HG03103 (cell line): ENCODE measurements around the gene MRPL33.

Experiments
- ATAC-seq: cut with Tn5 transposase; IDR thresholded peaks from one replicate; pipeline ENCODE4 v1.9.1; 2021; ENCODE audit warnings: low read depth; ENCODE audit not compliant: unreplicated experiment

The MRPL33 gene

DNA sequence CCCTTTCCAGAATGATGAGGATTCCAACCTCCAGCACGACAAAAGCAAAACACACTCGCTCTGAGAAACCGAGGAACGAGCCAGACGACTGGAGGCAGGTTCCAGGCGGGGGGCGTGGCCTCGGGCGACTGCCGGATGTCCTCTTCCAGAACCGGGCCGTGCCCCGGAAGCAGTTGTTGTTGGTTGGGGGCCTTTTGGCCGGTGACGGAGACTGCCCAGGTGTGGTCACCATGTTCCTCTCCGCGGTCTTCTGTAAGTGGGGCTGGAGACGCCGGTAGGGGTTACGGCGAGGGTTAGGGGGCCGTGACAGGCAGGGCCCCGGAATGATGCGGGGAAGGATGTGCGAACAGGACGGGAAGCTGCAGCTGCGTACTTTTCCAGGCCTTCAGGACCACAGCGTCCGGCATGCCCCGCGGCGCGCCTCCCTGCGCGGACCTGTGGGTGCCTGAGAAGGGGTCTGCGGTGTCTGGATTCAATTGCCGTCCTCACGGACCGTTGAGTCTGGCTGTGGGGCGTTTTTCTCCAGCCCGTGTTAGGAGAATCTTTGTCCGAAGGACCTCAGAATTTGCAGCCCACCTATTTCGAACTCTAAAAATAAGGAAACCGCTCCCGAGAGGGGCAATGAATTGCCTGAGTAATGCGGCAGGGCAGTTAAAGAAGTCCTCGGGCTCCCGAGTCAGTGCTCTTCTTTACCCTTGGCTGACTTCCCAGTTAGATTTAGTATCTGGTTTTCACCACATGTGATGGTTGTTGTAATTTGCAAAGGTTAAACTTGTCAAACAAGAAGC, at the start of gene MRPL33:
TSS of gene MRPL33 (plus strand) at position 172 of the 788 bp plus-strand sequence. CDS start at position 231, 59 bp downstream.
- peak; percentile 89 for ATAC-seq

DNA sequence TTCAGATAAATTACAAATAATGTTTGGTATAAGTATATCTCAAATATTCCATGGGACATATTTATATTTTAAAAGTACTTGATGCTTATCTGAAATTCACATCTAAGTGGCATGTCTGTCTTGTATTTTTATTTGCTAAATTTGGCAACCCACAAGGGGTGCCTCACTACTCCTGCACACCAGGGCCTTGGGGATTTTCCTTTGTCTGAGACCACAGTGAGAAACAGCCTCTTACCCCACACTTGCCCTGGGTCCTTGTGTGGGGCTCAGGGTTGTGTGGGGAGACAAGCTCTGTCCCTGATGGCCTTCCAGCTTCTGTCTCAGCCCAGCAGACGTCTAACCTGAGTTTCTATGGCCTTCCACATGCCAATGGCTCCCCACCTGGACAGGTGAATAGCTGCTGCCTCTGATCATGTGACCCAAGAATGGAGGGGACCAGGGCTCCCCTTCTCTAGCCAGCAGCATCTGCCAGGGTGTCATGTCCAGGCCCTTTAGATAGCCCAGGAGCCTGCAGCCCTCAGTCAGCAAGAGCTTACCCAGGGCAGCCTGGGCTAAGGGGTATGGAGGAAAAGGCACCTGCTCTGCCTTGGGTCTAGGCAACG, 49.5 kb upstream of the MRPL33 start:
- no peak for ATAC-seq

DNA sequence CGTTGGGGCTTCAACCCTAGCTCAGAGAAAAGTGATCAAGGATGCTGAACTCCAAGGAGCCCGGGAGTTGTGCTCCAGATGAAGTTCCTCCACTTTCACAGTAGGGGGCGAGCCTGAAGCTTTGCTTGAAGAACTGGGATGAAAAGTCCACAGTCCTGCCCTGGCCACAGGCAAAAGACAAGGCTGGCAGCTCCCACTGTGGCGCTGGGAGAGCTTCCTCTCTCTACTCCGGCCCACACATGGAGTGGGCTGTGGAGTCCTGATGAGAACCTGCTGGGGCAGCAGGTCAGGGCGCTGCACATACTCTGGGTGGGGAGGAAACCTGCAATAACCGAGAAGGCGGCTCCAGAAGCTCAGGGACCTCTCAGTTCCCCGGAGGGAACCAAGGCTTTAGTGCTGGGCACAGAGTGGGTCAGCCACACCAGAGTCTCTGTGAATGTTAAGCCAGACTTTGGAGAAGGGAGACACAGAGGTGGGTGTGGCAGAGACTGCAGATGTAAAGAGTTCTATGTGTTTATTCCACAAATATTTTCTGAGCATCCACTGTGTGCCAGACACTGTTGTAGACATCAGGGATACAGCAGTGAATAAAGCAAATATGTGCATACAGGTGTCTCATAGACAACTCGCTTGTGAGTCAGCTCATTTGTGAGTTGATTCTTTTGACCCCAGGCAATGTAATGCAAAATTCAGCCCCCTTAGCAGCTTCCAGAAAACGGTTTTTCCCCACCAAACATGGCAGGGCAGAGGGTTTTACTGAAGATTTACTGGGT, 48.0 kb upstream of the MRPL33 start:
- no peak for ATAC-seq

DNA sequence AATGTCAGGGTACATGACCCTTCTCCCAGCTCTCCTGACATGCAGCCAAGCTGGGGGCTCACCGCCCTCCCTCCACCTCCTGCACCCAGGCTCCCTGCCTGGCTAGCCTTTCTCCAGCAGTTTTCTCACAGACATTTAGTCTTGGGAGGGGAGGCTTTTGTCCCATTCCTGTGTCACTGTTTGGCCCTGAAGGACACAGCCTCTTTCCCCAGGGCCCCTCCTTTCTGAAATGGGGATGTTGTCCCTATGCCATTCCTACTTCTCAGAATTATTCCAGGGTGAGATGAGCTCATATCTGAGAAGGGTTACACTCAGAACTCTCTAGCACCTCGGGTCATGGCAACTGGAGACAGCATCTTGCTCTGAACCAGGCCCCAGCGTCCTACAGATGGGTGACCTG, 47.3 kb upstream of the MRPL33 start:
- ATAC-seq, result no peak

DNA sequence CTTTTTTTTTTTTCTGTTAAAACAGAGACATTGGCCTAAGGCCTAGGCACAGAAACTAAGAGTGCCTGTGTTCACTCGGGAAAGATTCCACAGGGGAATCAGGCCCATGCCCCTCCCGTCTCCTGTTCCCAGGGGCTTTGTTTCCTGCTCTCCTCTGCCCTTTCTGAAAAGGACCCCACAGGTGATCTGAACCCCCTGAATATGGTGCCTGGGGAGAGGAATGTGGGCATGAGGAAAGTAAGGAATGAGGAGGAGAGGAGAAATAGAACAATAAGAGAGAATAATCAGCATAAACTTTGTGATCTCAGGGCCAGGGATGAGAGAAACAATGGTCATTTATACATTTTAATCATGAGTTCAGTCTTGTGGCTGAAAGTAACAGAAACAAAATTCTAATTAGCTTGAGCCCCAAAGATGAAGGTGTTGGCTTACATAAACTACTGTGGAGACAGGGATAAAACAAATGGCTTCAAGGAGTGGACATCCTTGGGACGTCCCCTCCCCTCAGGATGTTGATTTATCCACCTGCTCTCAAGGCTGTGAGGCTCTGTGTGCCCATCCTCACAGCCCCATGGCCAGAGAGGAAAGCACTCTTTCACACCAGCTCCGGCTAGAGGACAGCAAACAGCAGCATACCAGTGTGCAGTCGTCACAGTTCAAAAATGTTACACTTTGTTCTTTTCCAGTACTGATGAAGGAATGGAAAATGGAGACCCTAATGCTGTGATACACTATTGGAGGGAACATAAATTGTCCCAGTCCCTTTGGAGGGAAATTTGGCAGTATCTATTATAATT, 46.4 kb upstream of the MRPL33 start:
- no peak for ATAC-seq

DNA sequence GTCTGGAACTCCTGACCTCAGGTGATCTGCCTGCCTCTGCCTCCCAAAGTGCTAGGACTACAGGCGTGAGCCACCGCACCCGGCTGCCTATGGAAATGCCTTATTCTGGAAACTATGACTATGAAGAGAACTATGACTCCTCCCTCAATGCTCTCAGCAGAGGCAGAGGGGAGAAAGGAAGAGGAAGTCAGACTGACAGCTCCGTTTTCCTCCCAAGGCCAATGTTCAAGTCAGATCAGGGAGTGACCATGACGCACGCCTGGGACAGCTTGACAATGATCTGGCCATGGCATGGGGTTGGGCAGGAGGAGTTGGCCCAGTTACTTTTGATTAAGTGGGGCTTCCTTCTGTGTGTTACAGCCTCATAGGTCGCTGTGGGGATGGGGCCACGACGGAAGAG, 44.3 kb upstream of the MRPL33 start:
- ATAC-seq, result no peak

DNA sequence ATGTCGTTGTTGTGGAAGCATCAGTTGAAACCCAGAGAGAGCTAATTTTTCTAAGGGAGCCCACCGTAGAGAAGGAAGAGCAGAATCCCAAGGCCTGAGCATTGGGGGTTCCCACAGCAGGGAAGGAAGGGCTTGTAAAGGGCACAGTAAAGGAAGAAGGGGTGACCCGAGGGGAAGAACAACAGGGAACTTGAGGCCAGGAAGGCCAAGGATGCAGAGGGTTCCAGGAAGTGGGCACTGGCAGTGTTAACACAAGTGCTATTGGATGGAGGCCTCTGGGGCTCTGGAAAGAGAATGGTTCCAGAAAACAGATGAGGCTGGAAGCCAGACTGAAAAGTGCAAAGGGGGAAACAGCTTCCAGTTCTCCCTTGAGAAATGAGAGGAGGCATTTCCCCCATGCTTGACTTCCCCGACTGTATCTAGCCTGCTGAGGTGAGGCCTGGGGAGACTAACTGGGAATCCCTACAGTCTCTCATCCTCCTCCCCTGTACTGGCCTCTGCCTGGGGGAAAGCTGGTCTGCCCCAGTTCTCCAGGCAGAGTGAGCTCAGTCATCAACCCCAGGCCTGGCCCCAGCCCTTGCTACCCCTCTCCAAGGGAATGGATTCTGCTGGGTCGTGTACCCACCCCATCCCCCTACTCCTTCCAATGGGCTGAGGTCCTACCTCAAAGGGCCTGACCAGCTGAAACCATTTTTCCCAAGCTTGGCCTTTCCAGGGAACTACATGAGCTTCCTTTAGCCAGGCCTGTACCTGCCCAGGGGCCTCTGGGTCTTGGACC, 43.2 kb upstream of the MRPL33 start:
- ATAC-seq, result no peak

DNA sequence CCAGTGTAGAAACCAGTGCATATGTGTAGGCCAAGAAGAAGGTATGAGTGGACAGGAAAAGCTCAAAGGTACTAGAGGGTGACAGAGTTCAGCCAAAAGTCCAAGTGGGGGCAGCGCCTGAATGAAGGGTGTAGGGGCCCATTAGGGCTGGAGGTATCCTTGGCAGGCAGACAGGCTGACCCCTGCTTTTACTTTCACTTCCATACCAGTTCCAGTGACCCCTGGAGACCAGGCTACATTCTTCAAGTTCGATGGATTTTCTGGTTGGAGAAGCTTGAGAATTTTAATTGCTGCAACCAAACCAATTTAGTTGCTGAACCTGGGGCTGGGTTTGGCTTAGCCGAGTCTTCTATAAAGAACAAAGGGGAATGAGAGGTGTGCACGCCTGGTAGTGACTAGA, 42.3 kb upstream of the MRPL33 start:
- no peak for ATAC-seq

DNA sequence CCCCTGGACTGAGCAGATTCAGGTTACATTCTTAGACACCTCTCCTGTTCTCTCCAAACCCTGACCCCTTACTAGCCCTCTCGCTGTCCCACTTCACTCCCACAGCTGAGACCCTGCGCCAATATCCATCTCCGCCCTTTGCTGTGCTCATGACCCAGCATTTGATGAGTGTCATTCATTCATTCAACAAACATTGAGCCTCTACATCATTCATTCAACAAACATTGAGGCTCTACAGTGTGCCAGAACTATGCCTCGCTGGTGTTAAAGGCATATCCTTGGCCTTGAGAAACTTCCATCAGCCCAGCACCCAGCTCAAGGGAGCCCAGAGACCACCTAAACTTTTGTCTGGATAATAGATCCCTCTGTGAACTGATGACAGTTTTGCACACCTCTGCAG, 41.9 kb upstream of the MRPL33 start:
- ATAC-seq, result no peak

DNA sequence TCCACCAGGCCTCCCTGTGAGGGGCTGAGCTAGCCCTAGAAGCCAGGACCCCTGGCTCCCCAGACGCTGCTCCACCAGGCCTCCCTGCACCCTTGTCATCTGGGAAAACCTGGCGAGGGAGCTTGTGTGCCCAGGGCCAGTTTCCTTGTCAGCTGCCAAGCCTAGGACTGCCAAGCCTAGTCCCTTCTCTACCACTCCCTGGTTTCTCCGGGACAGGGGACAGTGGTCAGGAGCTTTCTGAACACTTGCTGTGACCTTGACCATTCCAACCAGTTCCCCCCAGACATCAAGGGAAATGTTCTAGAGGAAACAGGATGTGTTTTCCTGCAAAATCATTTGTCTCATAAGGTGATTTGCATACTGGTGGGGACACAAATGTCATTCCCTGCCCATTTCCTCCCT, 41.3 kb upstream of the MRPL33 start:
- no peak for ATAC-seq

DNA sequence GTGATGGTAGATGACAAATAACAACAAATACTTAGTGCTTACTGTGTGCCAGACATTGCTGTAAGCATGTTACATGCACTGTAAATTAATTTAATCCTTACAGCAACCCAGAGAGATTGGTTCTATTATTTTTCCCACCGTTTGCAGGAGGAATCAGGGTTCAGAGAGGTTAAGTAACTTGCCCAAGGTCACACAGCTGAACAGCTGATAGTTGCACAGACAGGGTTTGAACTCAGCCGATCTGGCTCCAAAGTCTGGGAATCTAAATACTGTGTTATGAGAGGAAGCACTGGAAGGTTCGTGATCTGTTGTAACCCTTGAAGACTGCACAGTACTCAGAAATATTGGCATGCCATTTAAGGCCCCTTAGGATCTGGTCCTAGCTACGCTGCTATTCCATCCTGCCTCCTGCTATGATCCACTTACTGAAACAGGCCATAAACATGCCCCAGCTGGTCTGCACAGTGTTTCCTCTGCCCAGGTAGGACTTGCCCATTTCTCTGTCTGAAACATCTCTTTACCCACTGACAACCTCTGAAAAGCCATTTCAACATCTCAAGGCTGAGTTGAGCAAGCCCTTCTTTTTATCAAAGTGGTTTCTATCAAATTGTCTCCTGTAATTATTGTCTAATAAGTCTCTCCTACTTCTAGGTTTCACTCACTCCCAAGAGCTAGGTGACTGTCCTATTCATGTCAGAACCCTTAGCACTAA, 40.4 kb upstream of the MRPL33 start:
- no peak for ATAC-seq

DNA sequence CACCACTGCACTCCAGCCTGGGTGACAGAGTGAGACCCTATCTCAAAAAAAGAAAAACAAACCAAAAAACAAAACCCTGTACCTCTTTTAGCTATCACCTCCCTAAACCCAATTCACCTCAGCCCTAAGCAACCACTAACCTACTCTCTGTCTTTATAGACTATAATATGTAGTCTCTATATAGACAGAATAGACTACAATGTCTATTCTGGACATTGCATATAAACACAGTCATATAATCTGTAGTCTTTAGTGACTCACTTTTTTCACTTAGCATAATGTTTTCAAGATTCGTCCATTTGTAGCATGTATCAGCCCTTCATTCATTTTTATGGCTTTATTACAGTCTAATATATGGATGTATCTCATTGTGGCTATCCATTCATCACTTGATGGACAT, 37.2 kb upstream of the MRPL33 start:
- no peak for ATAC-seq

DNA sequence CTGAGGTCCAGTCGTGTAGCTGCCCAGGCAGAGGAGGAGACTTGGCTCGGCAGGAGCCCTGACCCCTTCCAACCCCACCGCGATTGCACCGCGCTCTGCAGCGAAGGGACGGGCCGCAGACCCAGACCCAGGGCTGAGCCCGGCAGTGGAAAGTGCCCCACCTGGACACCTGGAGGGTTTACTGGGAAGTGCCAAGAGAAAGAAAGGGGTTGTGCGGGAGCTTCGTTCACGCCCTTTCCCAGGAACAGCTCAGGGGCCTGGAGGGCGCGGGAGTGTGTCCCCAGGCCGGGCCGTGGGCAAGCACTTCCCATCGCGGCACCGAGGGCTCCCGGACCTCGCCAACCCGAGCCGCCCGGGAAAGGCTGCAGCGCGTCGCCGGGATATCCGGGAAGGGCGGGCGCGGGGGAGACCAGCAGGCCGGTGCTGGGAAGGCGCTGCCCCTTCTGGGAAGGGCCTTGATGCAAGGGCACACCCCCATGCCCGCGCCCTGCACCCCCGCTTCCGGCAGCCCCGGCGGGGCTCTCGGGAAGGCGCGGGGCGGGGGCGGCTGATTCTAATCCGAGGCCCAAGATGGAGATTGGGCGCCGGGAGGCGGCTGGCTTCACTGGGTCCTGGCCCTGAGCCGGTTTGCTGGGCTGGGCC, 36.1 kb upstream of the MRPL33 start:
- ATAC-seq, result no peak

DNA sequence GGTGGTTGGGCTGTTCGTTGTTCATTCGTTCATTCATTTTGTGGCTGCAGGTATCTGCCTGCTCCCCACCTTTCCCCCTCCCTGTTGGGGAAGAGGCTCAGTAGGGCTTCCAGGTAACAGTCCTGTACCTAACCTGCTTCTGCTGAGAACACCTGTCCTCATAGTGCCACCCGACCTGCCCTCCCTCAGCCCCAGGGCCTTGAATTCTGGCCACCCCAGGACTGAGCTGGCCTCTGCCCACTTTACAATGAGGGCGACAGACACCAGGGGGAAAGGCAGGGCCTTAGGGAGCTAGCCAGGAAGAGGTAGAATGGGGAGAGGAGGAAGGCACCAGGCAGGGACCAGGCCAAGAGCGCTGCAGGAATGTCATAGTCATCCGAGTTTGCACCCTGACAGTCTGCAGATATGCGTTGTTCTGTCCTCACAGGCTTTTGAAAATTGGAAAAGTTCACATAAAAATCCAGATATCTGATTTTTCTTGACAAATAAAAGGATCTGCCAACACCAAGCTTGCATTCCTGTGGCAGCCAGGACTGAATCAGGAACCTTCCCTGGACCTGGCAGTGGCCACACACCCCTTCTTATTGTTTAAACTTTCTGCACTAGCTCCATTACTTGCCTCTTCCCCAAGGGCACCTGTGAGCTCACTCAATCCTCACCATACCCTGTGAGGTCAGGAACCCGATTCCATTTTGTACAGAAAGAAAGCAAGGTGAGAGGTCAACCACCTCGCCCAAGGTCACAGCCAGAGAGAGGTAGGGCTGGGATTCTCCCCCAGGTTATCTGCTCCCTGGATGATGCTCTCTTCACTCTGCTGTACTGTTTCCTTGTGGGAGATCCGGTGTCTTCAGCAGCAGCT, 35.3 kb upstream of the MRPL33 start:
- no peak for ATAC-seq

DNA sequence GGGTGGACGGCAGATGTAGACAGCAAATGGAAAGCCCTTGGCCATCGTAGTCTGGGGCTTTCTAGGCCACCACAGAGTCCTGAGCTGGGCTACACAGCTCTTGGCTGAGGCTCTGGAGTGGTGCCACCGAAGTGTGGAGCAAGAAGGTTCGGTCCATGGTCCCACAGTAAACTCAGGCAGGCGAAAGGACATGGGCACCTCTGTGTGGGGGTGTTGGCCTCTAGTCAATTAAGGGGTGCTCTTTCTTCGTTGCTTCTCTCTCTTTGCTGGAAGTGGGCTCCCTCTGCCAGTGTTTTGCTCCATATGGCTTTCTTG, 34.7 kb upstream of the MRPL33 start:
- no peak for ATAC-seq

DNA sequence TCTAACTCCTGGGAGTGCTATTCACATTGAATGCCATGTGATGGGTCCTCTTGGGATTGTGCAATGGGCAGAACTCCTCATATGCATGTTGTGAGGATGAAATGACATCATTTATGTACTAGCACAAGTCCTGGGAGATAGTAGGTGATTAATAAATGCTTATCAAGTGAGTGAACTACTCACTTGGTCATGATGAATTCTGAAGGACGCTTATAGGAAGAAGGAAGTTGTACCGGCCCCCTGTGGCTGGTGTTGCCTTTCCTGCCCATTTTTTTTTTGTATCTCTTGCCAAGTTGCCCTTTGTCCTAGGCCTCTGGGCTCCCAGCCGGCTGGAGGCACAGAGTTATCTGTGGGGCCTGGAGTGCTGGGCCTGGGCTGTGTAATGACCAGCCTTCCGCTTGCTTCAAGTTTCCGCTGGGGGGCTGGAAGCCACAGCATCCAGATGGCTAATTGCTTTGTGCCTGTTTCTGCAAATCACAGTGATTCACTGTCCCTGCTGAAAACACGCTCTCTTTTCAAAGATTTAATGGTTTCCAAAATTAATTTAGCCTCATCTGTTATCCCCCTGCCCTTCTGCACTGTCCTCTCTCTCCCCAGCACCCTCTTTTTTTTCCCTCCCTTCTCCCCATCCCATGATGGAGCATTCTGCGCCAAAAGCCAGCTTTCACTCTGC, 33.7 kb upstream of the MRPL33 start:
- no peak for ATAC-seq

DNA sequence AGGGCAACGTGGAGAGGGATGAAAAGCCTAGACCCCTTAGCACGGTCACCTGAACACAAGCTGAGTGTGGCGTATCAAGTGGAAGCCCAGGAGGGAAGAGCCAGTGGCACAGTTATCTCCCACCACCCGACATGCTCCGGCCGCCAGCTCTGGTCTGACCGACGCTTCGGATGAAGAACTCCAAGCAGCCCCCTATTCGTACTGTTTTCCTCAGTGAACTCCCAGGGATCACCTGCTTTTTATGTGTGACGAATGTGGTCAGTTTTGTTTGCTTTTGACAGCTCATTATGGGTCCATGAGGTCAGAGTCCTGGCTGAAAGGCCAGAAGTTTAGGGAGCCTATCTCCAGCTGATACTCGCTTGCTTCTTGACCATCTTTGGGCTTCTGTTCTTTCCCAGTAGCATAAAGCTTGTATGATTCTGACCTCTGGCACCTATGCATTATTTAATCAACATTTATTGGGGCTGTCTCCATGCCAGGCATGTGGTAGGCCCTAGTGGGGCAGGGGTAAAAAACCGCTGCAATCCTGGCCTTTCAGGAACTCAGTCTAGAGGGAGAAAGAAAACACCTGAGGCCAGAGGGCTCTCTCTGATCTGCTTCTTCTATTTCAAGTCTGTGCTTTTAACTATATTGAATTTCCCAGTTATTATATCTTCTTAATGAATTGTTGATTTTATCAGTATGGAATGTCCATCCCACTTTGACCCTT, 33.0 kb upstream of the MRPL33 start:
- ATAC-seq, result no peak
